NB4 (cell line): ENCODE measurements around the gene ADGRB3.

Experiments
- DNase-seq: peaks from one replicate; pipeline ENCODE4 v3.0.0; 2010; ENCODE audit warnings: low read depth
- H3K4me3 ChIP-seq: one replicate; pipeline ENCODE4 v1.5.1; 2011; ENCODE audit warnings: mild to moderate bottlenecking, low read depth, low read length, moderate library complexity
- MYC ChIP-seq: IDR thresholded peaks from 2 replicates; pipeline ENCODE4 v1.6.1; 2011; ENCODE audit warnings: low read depth, low read length
- POLR2A ChIP-seq: IDR thresholded peaks from 2 replicates; pipeline ENCODE4 v1.6.1; 2011; ENCODE audit warnings: mild to moderate bottlenecking; ENCODE audit not compliant: insufficient read length; ENCODE audit errors: extremely low read depth
- TF ChIP-seq, protein P1 (sequence below): IDR thresholded peaks from one replicate; pipeline ENCODE4 v1.5.1; 2012; ENCODE audit warnings: low read depth, low read length
- TF ChIP-seq, protein P2 (sequence below): IDR thresholded peaks from 2 replicates; pipeline ENCODE4 v1.6.1; 2011; ENCODE audit warnings: low read depth, low read length

The ADGRB3 gene

DNA sequence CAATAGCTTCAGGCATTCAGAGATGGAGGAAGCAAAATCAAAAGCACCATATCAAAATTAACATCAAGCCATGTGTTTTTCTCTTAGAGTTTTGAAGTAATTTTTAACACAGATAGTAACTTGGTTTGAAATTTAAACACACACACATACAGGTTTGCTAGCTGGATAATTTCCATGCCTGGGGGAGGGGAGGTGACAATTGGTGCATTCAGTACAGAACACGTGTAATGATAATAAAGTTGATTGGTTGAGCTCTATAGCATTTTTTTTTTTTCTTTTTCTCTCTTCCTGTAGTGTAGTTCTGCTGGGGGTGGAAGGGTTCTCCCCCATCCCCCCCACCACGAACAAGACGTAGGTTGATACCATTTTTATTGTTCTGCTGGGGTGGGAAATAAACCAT, 596.9 kb downstream of the ADGRB3 start:
- H3K4me3 ChIP-seq = no peak overlapping the region
- TF ChIP-seq, protein P1, sequence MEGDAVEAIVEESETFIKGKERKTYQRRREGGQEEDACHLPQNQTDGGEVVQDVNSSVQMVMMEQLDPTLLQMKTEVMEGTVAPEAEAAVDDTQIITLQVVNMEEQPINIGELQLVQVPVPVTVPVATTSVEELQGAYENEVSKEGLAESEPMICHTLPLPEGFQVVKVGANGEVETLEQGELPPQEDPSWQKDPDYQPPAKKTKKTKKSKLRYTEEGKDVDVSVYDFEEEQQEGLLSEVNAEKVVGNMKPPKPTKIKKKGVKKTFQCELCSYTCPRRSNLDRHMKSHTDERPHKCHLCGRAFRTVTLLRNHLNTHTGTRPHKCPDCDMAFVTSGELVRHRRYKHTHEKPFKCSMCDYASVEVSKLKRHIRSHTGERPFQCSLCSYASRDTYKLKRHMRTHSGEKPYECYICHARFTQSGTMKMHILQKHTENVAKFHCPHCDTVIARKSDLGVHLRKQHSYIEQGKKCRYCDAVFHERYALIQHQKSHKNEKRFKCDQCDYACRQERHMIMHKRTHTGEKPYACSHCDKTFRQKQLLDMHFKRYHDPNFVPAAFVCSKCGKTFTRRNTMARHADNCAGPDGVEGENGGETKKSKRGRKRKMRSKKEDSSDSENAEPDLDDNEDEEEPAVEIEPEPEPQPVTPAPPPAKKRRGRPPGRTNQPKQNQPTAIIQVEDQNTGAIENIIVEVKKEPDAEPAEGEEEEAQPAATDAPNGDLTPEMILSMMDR = no peak
- TF ChIP-seq, protein P2, sequence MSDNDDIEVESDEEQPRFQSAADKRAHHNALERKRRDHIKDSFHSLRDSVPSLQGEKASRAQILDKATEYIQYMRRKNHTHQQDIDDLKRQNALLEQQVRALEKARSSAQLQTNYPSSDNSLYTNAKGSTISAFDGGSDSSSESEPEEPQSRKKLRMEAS = no peak
- no peak for TF ChIP-seq MYC
- no peak for TF ChIP-seq POLR2A
- DNase-seq = no peak

DNA sequence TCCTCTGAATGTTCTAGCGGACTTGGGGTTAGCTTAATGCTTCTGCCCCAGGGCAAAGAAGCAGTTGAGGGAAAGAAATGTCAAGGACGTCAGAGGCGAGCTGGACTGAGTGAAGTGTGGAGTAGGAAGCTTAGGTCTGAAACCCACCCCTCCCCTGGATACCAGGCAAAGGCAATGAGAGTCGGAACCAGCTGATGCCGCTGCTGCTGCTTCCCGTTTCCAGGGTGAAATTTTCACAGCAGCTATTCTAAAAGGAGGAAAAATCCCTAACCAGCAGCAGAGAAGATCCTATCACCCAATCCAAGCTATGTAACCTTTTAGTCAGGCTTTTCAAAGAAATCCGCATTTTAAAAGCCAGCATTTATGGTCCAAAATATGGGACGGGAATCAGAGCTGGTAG, 597.4 kb downstream of the ADGRB3 start:
- DNase-seq = no peak
- TF ChIP-seq, protein P1 = no peak
- TF ChIP-seq MYC (no peak), POLR2A (no peak)
- TF ChIP-seq, protein P2 = no peak
- no peak overlapping the region for H3K4me3 ChIP-seq

DNA sequence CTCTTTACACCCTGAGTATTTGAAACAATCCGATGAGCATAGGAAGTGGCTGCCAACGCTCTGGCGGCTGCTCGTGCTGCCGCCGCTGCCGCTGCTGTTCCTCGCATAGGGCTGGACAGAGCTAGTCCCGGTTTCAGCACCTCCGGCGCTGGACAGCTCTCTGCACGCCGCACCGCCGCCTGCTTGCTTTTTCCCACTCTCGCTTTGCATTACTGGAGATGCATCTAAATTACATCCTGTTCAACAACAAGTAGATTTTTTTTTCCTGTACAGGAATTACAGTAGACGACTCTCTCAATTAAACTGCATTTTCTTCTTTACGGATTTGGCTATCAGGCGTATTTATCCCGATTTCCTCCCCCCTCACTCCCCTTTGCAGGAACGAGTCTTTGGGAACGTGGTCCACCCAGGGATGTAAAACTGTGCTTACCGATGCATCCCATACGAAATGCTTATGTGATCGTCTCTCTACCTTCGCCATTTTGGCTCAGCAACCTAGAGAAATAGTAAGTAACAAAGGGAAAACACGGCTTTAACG, 597.9 kb downstream of the ADGRB3 start:
- TF ChIP-seq, protein P1 = no peak
- TF ChIP-seq MYC (peak; percentile 56; the same call in 1 of the 2 replicates), POLR2A (no peak)
- TF ChIP-seq, protein P2 = peak; percentile 92
- DNase-seq = peak; percentile 71
- H3K4me3 ChIP-seq = no peak overlapping the region

DNA sequence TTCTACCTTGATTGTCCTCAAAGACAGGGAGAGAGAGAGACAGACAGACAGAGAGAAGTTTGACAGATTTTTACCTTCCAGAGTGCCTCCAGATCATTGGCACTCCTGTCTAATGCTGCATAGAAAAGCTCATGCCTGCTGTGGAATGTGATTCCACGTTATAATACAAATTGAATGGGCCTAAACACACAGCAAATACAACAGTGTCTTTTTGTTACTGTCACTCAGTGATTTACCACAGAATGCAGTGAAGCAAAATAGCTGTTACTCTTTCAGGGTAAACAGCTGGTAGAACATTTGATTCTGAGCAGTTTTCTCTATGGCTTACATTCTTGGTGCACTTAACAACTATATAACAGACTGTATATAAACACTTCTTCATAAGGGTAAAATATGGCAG, 603.0 kb downstream of the ADGRB3 start:
- H3K4me3 ChIP-seq = no peak overlapping the region
- DNase-seq = no peak
- TF ChIP-seq, protein P2 = no peak
- TF ChIP-seq, protein P1 = no peak
- TF ChIP-seq MYC (no peak), POLR2A (no peak)

DNA sequence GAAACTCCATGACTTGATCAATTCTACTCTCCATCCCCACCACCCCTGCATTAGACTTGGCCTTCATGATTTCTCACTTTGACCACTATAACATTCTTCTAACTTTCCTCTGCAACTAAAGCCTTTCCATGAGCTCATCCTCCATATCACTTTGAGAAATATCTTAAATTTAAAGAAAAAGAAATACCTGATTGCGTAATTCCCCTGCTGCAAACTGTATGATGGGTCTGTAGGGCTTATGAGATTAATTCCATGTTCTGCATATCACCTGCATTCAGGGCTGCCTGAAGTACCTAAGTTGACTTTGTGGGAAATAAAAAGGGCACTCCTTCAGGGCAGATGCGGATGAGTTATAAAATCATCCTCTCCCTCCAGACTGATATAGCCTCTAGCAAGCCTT, 611.9 kb downstream of the ADGRB3 start:
- TF ChIP-seq, protein P1 = no peak
- TF ChIP-seq, protein P2 = no peak
- TF ChIP-seq POLR2A = no peak
- TF ChIP-seq MYC = no peak
- no peak for DNase-seq
- no peak overlapping the region for H3K4me3 ChIP-seq

DNA sequence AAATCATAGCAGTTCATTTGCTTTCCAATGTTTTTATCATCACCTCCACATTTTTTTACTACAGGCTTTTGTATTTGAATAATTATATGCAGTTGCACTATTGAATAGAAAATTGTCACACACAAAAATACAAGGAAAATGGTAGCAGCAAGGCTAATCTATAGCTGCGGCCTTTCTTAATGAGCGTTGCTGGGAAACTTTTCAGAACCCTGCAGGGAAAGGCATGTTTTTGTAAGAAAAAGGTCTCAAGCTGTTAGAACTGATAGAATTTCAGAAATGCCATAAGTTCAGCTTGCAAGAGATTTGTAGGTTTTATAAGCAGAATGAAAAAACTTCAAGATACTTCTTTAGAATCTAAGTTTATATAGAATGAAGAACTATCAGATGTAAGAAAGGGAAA, 625.9 kb downstream of the ADGRB3 start:
- TF ChIP-seq, protein P2 = no peak
- TF ChIP-seq POLR2A (no peak), MYC (no peak)
- TF ChIP-seq, protein P1 = no peak
- no peak for DNase-seq
- no peak overlapping the region for H3K4me3 ChIP-seq
